HG03342 (cell line): Measurements from ENCODE around the gene TACC3.

Experiments used
- ATAC-seq: cut with Tn5 transposase; IDR thresholded peaks from one replicate; pipeline ENCODE4 v1.9.1; 2021; ENCODE audit warnings: mild to moderate bottlenecking, moderate library complexity; ENCODE audit not compliant: unreplicated experiment

Gene TACC3

GRCh38 chr4:1757836-1758235 lies 36.5 kb downstream of the TACC3 start:
- no peak for ATAC-seq

DNA sequence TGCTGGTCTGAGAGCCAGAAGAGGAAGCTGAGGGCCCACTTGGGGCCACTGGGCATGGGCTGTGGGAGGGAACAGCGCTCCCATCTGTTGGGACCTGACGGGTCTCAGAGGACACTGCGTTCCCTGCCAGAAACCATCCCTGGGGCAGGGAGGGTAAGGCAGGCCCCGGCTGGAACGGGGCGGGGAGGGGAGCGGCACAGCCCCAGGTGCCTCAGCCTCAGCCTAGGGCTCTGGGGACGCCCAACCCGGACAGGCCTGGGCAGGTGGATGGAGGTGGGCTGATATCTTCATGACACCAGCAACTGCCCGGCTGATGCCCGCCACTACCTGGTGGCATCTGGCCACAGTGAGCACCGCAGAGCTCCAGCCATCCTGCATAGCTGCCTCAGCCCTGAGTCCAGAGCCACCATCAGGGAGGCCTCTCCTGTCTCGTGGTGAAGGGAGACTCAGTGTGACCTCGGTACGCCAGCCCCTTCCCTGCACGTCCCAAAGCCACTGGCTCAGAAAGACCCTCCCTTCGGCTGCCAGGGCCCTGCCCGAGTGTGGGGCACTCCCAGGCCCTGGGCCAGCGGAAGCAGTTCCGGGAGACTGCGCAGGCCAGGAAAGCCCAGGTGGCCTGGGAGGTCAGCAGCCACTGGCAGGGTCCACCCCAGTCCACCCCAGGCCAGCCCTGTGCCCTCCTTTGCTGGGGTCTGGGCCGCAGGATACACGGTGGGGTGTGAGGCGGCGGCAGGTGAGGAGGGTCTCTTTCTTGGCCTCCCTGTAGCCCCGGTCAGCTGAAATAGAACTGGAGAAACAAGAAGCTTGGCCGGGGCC lies 37.2 kb downstream of the TACC3 start:
- ATAC-seq = no peak

DNA sequence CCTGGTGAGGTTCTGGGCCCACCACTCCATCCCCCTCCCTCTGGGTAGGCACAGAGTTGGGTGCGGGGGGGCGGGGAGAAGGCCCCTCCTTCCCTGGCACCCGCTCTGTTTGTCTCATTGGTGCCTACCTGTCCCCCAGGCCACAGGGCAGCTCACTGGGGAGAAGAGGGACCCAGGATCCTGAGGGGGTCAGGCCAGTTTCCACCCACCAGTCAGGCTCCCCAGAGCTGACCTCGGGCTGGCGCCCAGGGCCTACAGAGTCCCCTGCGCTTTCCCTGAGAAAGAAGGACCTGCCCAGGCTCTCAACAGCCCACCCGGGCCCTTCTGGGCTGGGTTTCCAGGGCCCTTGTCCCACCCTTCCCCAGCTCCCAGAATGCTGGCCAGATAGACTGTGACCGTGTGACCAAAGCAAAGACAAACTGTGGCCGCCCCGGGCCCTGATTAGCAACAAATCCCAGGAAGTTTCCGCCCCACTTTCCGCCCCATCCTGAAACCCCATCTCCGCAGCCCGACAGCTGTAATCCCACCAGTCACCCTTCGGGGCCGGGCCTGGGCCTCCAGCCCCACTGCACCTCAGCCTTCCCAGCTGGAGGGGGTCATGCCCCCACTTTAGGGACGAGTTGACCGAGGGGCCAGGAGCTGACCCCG lies 38.0 kb downstream of the TACC3 start:
- no peak for ATAC-seq

GRCh38 chr4:1759818-1760223 lies 38.5 kb downstream of the TACC3 start:
- ATAC-seq = no peak

DNA sequence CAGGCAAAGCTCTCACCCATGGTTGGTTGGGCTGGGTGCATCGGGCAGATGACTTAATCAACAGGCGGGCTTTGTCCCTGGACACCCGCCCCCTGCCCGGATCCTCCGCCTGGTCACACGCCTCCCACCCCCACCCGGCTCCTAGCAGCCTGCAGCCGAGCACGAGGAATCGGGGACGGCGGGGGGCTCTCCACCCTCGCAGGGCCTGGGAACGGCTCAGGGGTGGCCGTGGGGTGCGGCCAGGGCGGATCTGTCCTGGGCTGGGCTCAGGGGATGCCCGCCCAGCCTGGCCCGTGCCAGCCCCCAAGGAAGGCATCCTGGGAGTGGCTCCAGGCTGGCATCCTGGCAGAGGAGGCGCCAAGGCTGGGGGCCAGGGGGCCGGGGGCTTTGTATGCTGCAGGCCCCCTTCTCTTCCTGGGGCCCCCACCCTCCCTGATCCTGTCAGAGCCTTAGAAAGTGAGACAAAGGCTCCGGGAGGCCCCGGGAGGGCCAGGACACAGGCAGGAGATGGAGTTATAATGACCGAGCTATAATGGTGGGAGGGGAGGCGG lies 39.3 kb downstream of the TACC3 start:
- no peak for ATAC-seq

- no peak for ATAC-seq
Measured at GRCh38 chr4:1761130-1761689, 39.9 kb downstream of the TACC3 start.

DNA sequence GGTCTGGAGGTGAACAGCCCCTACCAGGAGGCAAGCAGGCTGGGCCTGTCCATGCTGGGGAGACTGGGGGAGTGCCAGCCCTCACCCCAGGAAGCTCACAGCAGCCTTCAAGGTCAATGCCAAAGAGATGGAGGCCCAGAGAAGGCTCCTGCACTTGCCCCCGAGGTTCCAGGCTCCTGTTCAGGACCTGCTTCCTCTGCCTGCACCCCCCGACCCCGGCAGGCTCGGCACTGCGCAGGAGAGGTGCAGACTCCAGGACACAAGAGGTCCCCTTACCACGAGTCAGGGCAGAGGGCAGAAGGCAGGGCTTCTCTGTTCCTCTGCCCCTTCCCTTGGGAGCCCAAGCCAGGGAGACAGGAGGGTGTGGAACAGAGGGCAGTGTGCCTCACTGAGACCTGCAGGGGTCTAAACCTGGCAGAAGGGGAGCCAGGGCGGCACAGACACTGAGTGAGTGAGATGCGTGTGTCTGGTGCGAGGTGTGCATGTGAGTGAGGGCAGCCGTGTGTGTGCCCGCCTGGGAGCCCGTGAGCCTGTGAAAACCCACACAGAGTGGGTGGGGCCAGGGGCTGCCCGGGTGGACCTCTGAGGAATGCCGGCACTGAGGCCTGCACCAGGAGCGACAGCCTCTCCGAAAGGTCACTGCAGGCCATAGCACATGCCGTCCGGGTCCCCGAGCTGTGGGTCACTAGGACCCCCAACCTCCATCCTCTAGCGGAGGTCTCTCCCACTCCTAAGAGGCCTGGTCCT lies 41.1 kb downstream of the TACC3 start:
- ATAC-seq = no peak

- no peak for ATAC-seq
Measured at GRCh38 chr4:1763070-1763549, 41.8 kb downstream of the TACC3 start.

DNA sequence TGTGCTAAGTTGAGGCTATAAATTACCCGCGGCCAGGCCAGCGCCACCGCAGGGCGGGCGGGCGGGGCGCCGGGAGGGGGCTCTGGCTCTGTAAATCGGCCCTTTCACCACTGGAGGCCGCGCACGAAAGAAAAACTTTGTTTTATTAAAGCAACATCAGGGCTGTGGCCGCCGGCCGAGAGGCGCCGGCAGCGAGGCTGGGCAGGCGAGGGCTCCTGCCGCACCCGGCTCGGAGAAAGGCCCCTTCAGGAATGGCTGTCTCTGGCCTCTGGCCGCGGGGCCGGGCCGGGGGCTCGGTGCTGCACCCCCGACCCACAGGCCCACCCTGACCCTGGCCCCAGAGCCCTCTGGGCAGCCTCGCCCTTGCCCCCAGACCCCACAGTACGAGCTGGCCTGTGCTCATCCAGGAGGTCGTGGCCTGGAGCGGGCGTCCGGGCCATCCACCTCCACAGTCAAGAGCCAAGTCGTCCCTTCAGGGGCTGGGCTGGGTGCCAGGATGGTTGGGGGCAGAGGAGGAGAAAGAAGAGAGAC lies 42.3 kb downstream of the TACC3 start:
- ATAC-seq = no peak

- ATAC-seq = no peak
Measured at GRCh38 chr4:1764670-1765069, 43.3 kb downstream of the TACC3 start.

- ATAC-seq = no peak
Measured at GRCh38 chr4:1765409-1766072, 44.2 kb downstream of the TACC3 start.

DNA sequence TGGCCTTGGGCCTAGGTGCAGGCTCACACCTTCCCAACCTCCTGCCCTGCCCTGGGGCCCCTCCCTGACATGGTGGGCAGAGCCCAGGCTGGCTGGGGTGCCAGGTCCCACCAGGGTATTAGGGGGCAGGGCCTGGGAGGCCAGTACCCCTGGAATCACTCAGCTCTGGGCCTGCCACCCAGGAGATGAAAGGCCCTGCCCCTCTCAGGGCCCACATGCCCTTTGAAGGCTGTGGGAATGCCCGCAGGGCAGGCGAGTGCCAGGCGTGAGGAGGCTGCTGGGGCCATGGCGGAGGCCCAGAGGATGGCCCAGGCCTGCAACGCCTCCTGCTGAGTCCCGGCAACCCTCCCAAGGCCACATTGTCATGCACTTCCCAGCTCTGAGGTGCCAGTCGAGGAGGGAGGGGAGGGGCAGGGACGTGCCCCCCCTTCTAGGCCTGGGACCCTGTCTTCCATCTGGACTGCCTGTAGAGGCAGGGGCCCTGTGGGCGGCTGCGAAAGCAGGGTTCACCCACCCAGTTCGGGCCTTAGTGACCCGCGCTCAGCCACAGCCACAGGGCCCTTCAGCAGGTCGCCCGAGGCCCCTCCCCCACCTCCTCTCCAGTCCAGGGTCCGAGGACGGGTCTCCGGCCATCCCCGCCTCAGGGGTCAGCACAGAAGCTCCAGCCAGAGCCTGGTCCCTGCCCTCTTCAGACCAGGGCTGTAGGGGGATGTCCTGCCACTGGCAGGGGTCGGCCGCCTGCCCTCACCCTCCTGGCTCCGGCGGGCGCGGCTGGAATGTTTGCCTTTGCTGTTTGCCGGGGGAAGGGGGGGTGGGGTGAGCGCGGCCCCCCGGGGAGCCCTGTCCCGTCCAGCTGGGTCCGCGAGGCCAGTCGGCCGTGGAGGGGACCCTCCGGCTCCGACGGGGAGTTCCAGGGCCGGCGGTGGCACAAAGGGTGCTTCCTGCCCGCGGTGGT lies 45.1 kb downstream of the TACC3 start:
- no peak for ATAC-seq

GRCh38 chr4:1767061-1767769 lies 45.9 kb downstream of the TACC3 start:
- ATAC-seq = no peak

DNA sequence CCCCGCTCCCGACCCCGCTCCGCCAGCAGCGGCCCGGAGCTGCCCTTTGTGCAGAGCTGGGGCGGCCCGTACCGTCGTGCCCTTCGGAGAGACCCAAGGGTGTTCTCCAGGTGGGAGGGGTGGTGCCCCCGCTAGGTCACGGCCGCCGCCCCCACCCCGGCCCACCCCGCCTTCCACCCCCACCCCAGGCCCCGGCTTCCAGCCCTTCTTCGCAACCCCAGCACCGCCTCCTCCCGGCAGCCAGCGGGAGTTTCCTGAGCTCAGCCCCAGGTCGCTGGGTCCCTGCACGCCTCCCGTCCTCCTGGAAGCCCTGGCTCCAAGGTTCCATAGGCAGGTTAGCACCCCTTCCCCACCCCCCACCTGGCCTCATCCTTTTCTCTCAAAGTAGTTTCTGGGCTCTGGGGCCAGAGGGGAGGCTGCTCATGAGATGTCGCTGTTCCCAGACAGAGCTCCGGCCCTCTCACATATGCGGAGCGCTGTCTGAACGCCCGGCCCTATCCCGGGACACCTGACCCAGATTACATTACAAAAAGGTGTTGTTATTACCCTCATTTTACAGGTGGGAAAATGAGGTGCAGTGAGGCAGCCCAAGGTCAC lies 46.5 kb downstream of the TACC3 start:
- ATAC-seq = no peak

DNA sequence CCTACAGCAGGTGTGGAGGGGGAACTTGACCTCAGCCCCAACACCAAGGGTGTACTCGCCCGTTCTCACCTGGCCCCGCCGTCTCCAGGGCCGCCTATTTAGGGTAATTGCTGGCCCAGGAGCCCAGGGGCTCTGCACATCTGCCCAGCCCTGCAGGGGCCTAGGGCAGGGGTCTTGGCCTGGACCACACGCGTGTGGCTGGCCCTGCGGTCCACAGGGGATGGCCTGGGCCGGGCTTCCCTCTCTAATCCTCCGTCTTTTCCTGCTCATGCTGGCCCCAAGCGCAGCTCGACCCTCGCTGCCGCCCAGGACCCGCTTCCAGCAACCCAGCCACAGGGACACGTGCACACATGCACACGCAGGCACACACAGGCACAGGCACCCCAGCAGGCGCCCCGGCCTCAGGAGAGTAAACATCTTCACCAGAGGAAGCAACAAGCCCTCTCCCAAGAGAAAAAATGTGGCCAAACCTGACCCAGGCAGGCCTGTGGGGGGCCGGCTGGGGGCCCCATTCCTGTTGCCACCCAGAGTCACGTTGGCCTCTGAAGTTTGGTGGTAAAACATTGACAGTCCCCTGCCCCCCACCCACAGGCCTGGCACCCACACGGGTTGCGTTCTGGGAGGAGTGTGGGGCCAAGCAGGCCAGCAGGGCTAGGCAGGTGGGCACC lies 47.2 kb downstream of the TACC3 start:
- no peak for ATAC-seq

DNA sequence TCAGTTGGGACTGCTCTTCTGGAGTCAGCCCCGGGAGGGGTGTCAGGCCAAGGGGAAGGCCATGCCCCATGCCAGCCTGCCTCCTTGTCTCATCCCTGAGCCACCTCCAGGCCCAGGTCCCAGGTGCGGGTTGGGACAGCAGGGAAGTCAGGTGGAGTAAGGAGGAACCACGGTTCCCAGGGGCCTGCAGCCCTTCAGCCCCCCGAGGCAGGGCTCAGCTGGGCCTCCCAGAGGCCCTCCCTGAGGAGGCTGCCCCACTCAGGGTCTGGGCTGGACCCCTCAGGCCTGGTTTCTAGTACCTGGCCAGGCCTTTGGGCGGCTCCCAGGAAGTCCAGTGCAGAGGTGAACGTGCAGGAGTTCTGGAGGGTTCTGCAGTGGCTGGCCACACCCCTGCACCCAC lies 48.4 kb downstream of the TACC3 start:
- ATAC-seq = no peak

GRCh38 chr4:1770245-1770644 lies 48.9 kb downstream of the TACC3 start:
- ATAC-seq = no peak
